ENCODE results near the gene ASCC3.
A peak's percentile ranks its signal among the peaks of the same experiment; 100 is the strongest.

The ASCC3 gene

DNA sequence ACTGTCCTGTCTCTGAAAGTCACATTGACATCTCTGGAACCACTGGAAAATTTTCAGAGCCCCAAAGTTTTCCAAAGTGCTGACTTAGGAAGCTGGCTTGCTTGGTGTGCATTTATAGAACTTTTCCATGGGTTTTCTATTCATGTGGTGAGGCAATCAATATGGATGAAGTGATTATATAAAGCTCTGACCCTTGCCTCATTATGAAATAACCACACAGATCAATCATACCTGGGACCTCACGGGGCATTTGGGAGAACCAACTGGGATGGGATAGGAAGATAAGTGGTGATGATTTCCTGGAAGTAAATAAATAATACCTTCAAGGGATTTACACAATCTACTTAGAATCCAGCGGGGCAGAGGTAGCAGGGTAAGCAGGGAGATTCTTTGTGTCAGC, 393.5 kb downstream of the ASCC3 start:
- no peak overlapping the region for H3K4me3 ChIP-seq
- H3K36me3 ChIP-seq: no peaks in the 10 kb centered on the region
- H3K4me1 ChIP-seq: no peaks in the 10 kb centered on the region
- TF ChIP-seq CTCF (IDR thresholded peaks at IDR 0.05): no peak
- no peak for DNase-seq
- no peaks in the 10 kb centered on the region for H3K9me3 ChIP-seq
- peaks cover 0 to 8% of the 10 kb centered on the region in 2 donors for H3K27me3 ChIP-seq
- H3K27ac ChIP-seq: no peak overlapping the region
- intact Hi-C loops (cut with DNase I; ENCODE audit: low total_unique reads): loop anchor here (5.0 to 10.0 kb wide), 2 partner anchors 355 to 483 kb away; no protein-coding TSS in a partner anchor

GRCh38 chr6:100485268-100485667, 395.9 kb downstream of the ASCC3 start:
- H3K9me3 ChIP-seq: no peaks in the 10 kb centered on the region
- intact Hi-C loops (cut with DNase I; ENCODE audit: low total_unique reads): loop anchor here (5.0 to 10.0 kb wide), 2 partner anchors 353 to 480 kb away; no protein-coding TSS in a partner anchor
- no peak overlapping the region for H3K27ac ChIP-seq
- no peak for TF ChIP-seq CTCF (IDR thresholded peaks at IDR 0.05)
- H3K27me3 ChIP-seq: peaks cover 0 to 2% of the 10 kb centered on the region in 2 donors
- no peak overlapping the region for H3K4me3 ChIP-seq
- no peaks in the 10 kb centered on the region for H3K36me3 ChIP-seq
- DNase-seq: no peak
- no peaks in the 10 kb centered on the region for H3K4me1 ChIP-seq

DNA sequence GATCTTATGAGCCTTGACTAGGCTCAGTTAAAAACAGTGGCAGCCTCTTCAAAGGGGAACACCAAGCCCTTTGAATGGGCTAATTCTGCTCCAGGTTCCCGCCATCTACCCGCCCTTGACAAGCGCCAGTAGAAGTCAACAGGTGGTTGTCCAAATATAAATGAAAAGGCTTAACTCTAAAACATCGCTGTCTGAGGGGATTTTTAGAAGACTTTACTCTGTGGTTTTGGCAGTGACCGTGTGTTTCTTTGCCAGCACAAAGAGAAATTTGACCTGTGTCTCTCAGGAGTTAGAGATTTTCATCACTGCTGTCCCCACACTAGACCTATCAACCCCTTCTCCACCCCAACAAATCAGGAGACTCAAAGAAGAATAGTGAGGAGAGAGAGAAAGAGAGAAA, 396.7 kb downstream of the ASCC3 start:
- TF ChIP-seq CTCF (IDR thresholded peaks at IDR 0.05): no peak
- Histone ChIP-seq H3K4me3 (no peak overlapping the region), H3K27ac (no peak overlapping the region), H3K36me3 (no peaks in the 10 kb centered on the region), H3K27me3 (no peaks in the 10 kb centered on the region), H3K4me1 (no peaks in the 10 kb centered on the region), H3K9me3 (no peaks in the 10 kb centered on the region)
- DNase-seq: no peak
- intact Hi-C loops (cut with DNase I; ENCODE audit: low total_unique reads): loop anchor here (5.0 to 10.0 kb wide), 2 partner anchors 367 to 480 kb away; no protein-coding TSS in a partner anchor

DNA sequence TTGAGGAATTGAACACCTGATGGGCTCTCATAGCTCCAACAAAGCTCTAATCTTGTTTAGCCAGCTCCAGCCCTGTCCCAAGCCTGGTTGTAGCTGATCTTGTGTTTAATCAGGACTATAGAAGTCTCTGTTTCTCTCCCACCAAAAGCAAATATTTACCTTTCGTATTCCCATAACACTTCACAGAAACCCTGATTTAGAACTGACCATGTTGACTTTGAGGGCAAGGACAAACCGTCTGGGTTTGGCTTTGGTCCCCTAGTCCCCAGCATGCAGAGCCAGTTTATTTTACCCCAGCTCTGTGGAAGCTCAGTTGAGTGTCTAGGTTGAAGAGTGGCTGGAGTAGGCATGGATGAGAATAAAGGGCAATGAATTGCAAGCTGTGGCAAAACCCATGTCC, 398.4 kb downstream of the ASCC3 start:
- no peak for DNase-seq
- intact Hi-C loops (cut with DNase I; ENCODE audit: low total_unique reads): loop anchor here (5.0 to 10.0 kb wide), 2 partner anchors 365 to 478 kb away; no protein-coding TSS in a partner anchor
- Histone ChIP-seq H3K4me1 (no peaks in the 10 kb centered on the region), H3K27me3 (no peaks in the 10 kb centered on the region), H3K36me3 (no peaks in the 10 kb centered on the region), H3K4me3 (no peak overlapping the region), H3K9me3 (no peaks in the 10 kb centered on the region), H3K27ac (no peak overlapping the region)
- no peak for TF ChIP-seq CTCF (IDR thresholded peaks at IDR 0.05)

GRCh38 chr6:100479179-100480035, 401.7 kb downstream of the ASCC3 start:
- peaks cover 0 to 2% of the 10 kb centered on the region in 2 donors for H3K27me3 ChIP-seq
- no peak overlapping the region for H3K4me3 ChIP-seq
- intact Hi-C loops (cut with DNase I; ENCODE audit: low total_unique reads): loop anchor here (5.0 to 10.0 kb wide), 2 partner anchors 362 to 475 kb away; no protein-coding TSS in a partner anchor
- H3K27ac ChIP-seq: no peak overlapping the region
- no peak for DNase-seq
- H3K4me1 ChIP-seq: no peaks in the 10 kb centered on the region
- no peaks in the 10 kb centered on the region for H3K9me3 ChIP-seq
- peak; percentile 55 to 71 for TF ChIP-seq CTCF (IDR thresholded peaks at IDR 0.05)
- no peaks in the 10 kb centered on the region for H3K36me3 ChIP-seq

Data from tibial artery (tissue), 4 donors.